ENCODE data around the gene WDR41.

The WDR41 gene

DNA sequence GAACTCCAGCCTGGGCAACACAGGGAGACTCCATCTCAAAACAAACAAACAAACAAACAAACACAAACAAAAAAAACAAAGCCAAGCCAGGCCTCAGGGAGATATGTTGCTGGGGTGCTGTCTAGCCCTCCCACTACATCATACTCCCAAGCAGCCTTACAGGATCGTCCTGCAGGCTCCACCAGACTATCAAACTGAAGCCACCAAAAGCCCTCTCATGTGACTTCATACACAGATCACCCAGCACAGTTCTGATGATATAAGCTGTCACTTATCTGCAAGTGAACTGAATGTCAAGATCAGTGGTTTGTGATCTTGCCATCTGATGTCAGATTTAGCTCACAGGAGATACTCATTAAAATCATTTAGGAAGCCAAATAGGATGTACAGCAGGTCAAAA, 43.3 kb downstream of the WDR41 start:
- no peak for DNase-seq (ENCODE audit: low read depth)

DNA sequence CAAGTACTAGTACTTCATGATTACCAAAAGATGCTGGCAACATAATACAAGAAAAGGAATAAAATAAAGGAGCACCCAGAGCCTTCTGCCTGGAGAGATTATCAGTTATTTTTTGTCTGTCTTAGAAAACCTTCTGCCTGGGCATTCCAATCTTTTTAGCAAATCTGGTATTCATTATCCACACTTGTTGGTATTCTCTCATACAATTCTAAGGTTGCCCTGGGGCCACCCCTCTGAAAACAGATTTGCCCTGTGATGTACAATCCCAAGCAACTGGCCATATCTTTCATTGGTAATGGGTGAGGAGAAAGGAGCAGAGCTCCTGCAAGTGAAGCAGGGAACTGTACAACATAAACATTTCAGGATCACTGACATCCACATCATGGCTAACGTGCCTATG, 47.8 kb downstream of the WDR41 start:
- DNase-seq (ENCODE audit: low read depth): no peak

DNA sequence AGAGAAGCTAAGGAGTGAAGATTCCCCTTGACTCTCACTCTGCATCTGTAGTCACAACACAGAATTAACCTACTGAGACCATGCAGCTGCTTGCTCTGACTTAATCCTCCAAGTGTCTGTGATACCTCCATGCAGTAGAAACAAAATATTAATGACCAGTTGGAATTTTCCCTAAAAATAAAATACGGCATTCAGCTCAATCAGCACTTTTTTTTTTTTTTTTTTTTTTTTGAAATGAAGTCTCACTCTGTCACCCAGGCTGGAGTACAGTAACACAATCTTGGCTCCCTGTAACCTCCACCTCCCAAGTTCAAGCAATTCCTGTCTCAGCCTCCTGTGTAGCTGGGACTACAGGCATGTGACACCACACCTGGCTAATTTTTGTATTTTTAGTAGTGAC, 48.4 kb downstream of the WDR41 start:
- no peak for DNase-seq (ENCODE audit: low read depth)

DNA sequence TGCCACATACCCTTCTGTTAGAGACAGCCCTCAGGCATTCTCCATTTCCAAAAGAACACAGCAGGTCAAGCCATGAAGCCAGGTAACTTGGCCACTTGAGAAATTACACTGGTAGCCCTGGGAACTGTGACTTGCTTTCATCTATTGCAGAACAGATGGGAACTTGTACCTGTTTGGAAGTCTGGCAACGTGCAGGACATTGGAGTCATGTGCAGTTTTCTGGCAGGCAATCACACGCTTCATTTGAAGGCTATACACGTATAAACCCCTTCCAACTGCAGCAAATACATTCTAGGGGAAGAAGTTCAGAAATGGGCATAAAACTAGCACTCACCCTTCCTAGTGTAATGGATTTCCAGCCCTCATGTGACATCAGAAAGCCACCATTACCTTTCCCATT, 54.0 kb downstream of the WDR41 start:
- DNase-seq (ENCODE audit: low read depth): no peak

DNA sequence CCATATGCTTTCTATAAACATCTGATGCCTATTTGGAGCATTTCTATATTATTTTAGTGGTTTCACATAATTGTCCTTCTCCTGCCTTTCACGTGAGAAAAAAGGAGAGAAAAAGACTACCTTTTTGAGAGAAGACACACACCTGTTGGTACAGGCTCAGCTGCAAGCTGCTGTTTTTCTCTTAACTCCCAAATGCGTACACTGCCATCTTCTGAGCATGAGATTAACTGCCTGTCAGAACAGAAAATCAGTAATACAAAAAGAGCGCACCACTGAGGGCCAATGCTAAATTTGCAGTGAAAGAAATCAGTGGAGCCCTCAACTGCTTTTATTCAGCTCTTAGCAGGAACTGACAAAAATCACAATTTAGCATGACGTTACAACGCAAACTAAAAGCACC, 54.9 kb downstream of the WDR41 start:
- DNase-seq (ENCODE audit: low read depth): no peak

DNA sequence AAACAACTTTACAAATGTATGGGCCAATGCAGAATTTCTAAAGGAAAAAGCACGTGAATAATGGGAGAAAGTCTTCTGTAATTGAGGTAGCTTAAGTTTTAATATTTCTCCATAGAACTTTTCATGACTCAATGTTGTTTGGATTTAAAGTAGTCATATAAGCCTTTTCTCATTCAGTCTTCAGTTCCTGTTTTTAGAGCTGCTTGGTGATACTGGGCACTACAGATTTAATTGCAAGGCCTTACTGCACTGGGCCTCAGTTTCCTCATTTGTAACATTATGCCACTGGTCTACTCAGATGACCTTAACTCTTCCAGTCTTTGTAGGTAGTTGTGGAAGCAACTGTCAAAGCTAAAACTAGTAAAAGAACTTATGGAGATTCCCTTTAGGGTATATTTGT, 60.4 kb downstream of the WDR41 start:
- DNase-seq (ENCODE audit: low read depth): peak; percentile 12

DNA sequence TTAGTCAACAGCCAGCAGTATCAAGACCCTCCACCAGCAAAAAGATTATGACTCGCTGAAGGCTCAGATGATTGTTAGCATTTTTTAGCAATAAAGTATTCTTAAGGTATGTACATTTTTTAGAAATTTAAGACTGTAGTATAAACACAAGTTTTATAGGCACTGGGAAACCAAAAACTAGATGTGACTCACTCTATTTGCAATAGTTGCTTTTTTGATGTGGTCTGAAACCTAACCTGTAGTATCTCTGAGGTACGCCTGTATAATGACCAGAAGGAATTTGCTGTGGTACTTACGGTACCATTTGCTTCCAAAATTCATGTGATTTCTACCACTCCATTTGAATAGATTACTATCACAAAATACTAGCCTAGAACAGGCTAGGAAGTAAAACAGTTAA, 60.8 kb downstream of the WDR41 start:
- peak; percentile 44 for DNase-seq (ENCODE audit: low read depth)

DNA sequence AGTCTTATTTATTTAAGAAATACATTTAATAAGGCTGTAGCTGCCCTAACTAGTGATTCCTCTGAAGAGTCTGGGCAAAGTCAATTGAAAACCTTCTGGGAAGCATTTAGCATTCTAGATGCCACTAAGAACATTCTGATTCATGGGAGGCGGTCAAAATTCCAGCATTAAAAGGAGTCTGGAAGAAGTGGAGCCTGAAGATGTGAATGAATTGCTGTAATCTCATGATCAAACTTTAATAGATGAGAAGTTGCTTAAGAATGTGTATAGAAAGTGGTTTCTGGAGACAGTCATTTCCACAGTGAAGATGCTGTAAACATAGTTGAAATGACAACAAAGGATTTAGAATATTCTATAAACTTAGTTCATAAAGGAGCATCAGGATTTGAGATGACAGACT, 61.4 kb downstream of the WDR41 start:
- DNase-seq (ENCODE audit: low read depth): peak; percentile 47

DNA sequence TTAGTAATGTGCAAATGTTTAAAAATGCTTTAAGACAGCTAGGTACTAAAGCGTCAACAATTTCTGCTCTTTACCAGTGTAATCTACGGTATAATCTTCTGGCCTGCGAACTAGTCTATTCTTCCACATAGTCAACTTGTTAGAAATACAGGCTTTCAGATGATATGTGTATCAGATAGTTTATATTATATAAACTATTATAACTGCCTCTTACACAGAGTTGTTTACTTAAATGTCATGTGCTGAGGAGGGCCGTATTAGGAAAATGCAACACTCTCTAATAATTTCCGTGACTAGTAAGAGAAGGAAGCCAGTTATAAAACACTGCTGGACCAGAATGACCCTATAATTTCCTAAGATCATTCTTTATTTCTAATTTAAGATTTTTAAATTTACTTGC, 63.6 kb downstream of the WDR41 start:
- DNase-seq (ENCODE audit: low read depth): no peak

DNA sequence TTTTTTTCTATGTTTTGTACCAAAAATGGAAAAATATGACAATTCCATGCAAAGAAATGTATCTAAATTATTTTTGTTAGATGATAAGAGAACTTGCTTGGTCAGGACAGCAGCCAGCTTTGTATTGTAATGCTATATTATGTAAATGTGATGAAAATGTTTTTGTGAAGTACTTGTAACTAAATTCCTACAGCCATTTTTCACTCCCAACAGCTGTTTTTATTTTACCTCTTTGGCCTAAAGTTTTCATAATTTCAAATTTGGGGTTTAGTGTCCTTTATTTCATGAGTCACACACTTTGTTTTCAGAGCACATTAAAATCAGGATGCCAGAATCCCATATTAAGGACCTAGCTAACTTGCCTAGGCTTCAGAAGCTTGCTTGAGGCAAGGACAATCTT, 64.1 kb downstream of the WDR41 start:
- DNase-seq (ENCODE audit: low read depth): no peak

DNA sequence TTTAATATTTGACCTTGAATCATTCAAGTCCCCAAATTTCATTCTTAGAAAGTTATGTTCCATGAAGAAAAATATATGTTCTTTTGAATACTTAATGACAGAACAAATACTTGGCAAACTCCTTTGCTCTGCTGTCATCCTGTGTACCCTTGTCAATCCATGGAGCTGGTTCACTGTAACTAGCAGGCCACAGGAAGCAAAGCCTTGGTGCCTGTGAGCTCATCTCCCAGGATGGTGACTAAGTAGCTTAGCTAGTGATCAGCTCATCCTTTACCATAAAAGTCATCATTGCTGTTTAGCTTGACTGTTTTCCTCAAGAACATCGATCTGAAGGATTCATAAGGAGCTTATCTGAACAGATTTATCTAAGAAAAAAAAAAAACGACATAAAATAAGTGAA, 65.4 kb downstream of the WDR41 start:
- DNase-seq (ENCODE audit: low read depth): peak; percentile 77

DNA sequence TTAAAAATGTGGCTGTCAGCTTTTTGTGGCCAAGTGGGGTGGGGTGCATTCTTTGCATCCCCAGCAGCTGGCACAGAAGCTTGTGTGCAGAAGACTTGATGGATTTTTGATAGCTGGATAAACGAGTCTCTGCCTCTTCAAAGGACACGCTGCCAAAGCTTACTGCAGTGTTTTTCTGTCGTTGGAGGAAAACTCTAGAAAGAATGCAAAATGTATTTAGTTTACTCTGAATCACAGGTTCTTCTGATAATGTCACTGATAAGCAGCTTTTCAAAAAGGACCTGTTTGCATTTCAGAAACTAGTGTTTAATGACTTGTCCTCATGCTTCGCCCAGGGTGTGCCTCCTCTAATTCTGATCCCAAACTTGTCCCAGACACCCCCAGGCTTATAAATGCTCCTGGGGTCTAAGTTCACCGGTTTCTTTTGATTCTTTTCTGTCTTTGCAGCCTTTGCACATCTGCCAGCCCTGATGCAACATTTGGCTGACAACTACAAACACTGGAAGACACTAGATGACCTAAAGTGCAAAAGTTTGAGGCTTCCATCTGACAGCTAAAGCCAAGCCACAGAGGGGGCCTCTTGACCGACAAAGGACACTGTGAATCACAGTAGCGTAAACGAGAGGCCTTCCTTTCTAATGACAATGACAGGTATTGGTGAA, 66.0 kb downstream of the WDR41 start:
- peak; percentile 43 for DNase-seq (ENCODE audit: low read depth)

DNA sequence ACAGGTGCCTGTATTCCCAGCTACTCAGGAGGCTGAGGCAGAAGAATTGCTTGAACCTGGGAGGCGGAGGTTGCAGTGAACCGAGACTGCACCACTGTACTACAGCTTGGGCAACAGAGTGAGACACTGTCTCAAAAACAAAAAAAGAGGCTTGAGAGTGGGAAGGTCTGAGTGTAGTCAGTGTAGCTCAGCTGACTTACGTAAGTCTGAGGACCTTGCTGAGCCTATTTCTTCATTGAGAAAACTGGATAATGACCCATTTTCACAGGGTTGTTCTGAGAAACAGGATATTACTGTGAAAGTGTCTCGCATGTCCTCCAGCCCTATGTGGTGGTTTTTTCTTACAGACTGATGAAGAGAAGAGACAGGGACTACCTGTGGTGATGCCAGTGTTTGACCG, 66.7 kb downstream of the WDR41 start:
- peak; percentile 21 for DNase-seq (ENCODE audit: low read depth)

DNA sequence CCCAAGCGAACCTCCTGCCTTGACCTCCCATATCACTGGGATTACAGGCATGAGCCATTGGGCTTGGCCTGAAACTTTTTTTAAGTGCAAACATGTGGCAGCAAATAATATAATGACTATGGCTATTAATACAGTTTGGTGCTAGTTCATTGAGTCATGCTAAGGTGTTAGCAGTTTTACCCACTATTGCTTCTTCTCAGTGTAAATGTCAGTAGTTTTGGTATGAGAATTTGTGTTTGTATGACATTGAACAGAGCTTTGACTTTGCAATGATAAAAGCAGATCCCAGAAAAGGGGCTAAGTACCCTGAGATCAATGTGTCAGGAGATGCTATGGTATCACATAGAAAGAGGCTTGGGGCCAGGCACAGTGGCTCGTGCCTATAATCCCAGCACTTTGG, 67.2 kb downstream of the WDR41 start:
- DNase-seq (ENCODE audit: low read depth): no peak

DNA sequence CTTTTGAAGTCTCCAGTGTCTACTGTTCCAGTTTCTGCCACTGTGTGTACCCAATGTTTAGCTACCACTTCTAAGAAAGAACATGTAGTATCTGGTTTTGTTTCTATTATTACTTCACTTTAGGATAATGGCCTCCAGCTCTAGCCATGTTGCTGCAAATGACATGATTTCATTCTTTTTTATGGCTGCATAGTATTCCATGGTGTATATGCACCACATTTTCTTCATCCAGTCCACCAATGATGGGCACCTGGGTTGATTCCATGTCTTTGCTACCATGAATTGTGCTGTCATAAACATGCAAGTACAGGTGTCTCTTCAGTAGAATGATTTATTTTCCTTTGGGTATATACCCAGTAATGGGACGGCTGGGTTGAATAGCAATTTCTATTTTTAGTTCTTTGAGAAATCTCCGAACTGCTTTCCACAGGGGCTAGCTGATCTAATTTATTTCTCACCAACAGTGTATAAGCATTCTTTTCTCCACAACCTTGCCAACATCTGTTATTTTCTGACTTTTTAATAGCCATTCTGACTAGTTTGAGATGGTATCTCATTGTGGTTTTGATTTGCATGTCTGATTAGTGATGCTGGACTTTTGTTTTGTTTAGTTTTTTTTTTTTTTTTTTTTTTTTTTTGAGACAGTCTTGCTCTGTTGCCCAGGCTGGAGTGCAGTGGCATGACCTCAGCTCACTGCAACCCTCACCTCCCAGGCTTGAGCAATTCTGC, 68.9 kb downstream of the WDR41 start:
- no peak for DNase-seq (ENCODE audit: low read depth)

DNA sequence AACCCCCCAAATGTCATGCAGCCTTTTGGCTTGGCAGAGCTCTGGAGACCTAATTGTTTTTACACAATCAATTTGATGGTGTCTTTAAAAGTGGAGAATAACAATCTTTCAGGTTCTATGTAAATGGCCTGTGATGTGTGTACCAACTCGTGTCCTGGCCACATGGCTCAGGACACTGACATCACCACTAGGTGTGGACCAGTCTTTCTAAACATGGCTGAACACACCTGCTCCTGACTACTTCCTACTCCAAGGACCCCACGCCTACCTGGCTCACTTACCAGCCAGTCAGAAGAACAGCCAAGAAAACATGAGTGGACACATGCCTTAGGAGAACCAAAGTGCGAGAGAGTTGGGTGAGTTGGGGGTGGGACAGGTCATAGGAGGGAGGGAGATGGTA, 71.2 kb downstream of the WDR41 start:
- no peak for DNase-seq (ENCODE audit: low read depth)

DNA sequence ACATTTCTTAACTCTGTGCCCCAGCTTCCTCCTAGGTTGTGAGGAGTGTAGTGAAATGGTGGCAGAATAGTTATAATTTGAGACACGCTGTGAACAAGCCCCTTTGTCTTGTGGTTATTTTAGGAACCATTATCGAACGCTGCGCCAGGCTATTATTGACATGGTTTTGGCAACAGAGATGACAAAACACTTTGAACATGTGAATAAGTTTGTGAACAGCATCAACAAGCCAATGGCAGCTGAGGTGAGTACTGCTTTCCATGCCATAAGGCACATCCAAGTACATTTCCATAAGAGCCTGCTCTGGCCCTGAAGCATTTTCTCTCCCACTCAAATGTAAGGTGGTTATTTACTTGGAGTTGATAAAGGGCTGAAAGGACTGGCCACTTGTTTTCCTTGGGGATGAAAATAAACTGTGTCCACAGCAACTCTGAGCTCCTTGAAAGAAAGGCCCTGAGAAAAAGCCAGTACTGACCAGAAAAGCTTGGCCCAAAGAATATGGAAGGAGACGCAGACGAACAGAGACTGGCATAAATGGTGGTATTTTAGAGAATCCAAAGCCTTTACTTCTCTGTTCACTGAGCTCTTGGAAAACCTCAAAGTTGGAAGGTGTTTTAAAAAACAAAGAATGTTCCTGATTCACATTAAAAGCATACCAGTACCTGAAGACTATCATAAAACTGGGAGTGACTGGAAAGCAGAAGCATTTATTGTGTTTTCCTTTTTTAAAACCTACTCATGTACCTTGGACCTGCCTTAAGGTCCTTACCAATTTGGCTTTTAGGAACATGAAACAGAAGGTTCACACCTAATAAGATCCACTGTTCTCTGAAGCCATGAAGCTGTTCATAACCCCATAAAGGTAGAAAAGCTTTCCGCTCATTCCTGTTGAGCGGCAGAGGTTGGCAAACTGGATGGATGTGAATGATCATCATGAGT, 72.2 kb downstream of the WDR41 start:
- DNase-seq (ENCODE audit: low read depth): no peak

DNA sequence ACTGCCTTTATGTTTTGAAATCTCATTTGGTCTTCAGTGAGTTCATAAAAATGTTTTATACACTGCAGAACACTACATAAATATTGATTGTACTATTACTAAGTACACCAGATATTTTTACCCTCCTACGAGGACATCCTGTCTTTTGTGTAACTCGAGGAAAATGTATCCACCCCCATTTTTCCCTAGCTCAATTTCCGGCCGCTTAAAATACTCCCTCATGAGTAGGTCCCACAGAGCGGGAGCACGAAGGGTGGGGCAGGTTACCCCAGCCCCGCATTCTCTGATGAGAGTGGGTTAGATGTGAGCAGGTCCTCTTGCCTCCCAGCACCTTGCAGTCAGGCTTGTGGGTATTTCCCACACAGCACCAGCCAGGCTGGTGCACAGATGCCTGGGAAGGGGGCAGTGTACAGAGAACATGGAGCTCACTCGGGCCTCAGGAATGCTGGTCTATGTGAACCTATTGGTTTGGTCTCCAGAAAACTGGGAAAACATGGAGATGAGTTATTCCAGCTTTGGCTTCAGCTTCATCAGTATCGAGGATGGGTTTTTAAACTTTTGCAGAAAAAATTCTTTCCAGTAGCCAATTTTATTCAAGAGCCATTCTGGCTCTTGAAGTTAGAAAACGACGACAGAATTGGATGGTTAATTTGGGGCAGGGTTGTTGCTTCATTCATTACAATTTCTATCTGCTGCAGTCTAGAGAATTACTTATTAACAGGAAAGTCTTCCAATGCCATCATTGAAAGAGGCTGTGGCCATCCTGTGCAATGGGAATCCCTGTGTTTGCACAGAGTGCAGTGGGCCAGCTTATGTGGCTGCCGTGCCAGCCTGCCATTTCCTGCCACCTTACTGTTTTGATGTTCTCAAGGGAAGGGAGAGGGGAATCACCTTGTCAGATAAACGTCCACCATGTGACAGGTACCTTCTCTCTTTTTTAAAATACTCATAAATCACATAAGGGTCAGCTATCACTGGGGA, 73.2 kb downstream of the WDR41 start:
- DNase-seq (ENCODE audit: low read depth): peak; percentile 21

DNA sequence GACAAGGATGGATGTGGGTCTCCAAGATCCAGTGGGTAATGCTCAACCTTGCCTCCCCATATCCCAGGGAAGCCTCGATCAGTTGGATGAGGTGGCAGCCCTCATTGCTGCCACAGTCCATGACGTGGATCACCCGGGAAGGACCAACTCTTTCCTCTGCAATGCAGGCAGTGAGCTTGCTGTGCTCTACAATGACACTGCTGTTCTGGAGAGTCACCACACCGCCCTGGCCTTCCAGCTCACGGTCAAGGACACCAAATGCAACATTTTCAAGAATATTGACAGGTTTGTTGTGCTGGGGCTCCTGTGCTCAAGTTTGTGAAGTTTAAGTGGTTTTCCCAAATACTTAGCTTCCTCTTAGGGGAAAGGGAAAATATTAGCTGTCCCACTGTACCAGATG, 74.0 kb downstream of the WDR41 start:
- DNase-seq (ENCODE audit: low read depth): no peak

DNA sequence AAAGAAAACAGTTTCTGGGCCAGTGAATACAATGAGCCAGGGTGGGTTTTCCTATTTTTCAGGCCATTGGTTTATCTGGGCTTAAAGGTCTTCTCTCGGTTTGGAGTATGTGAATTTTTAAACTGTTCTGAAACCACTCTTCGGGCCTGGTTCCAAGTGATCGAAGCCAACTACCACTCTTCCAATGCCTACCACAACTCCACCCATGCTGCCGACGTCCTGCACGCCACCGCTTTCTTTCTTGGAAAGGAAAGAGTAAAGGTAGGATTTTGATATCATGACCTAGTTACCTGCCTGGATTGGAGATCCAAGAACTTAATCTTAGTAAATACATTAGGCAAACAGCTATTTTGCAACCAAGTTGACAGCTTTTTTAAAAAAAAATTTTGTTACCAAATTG, 79.1 kb downstream of the WDR41 start:
- DNase-seq (ENCODE audit: low read depth): no peak

DNA sequence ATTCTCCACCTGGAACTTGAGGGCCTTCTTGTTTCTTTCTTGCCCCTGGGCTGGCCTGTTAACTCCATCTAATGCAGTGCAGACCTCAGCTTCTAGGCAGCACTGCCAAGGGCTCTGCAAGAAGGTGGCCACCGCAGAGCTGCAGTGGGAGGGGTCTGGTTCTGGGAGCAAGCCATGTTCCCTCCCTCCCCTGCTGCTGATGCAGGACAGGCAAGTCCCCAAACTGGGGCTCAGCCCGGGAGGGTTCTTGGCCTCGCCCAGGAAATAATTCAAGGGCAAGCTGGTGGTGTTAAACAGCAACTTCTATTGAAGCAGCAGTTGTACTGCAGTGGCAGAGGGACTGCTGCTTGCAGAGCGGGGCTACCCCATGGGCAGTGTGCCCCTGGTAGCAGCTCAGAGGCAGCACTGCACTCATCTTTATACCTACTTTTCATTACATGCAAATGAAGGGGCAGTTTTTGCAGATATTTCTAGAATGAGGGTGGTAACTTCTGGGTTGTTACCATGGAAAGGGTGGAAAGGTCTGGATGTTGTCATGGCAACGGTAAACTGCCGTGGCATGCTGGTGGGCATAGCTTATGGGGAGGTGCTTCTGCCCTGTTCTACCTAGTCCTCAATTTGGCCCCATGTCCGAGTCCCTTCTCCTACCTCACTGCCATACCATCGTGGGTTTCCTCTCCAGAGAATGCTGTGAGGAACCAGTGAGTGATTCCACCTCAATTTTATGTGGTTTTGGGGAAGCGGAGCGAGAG, 82.1 kb downstream of the WDR41 start:
- no peak for DNase-seq (ENCODE audit: low read depth)
